GM12878 (cell line): ENCODE data around the gene STAM2. TPM values are rescaled to one million over a fixed set of nuclear protein-coding genes. Genes with fewer than 3 reads are reported as not detected.

Source experiments
- ATAC-seq: fragments of 200-7000 bp; cut with Tn5 transposase; 3 replicates; pipeline ENCODE4 v1.9.1; 2020; ENCODE audit warnings: mild to moderate bottlenecking, moderate library complexity
- BruUV-seq: library from RNA; stranded (reverse); fragments of 400-500 nt; replicated peaks from 2 replicates; lab custom pipeline; 2021; lab: Mats Ljungman, UMichigan
- CTCF ChIA-PET: fragments of 300-600 bp; sonication (Branson Sonifier 250); formaldehyde crosslinking; extraction: SDS; loops from one replicate; lab custom pipeline; 2021; ENCODE audit warnings: inconsistent platforms; lab: Yijun Ruan, JAX
- POLR2A ChIA-PET: fragments of 350-600 bp; formaldehyde crosslinking; extraction: SDS; loops from one replicate; lab custom pipeline; 2021; ENCODE audit warnings: inconsistent platforms; lab: Charles Lee
- RAD21 ChIA-PET: fragments of 300-600 bp; sonication (Branson Sonifier 250); formaldehyde crosslinking; loops from one replicate; lab custom pipeline; 2023; ENCODE audit warnings: antibody characterized with exemption; ENCODE audit not compliant: unreplicated experiment; lab: Charles Lee
- SMC1A ChIA-PET: fragments of 300-600 bp; sonication (Branson Sonifier 250); formaldehyde crosslinking; loops from one replicate; lab custom pipeline; 2023; ENCODE audit not compliant: unreplicated experiment, uncharacterized antibody; lab: Charles Lee
- DNase-seq: peaks from one replicate; pipeline ENCODE4 v3.0.0-alpha.2; 2011; ENCODE audit warnings: low read depth, low spot score
- FAIRE-seq: peaks from 3 replicates; lab custom pipeline; 2011; peaks lifted over from hg19 to GRCh38; lab: Jason Lieb, UNC
- H2AFZ ChIP-seq: 2 replicates; pipeline ENCODE4 v1.6.0; 2011; ENCODE audit warnings: low read depth, low read length, control low read depth; ENCODE audit not compliant: control insufficient read depth
- H3K27ac ChIP-seq: 2 replicates; pipeline ENCODE4 v1.5.1; 2011; ENCODE audit warnings: control low read depth; ENCODE audit not compliant: control insufficient read depth, insufficient read depth
- H3K27me3 ChIP-seq, 2 experiments: replicated peaks in 1 of 2; 2 replicates each; pipeline versions ENCODE4 v1.6.0 to v1.6.1; 2011; ENCODE audit warnings: low read length in 1 of 2; ENCODE audit not compliant: control insufficient read depth in 2 of 2, insufficient read depth in 2 of 2
- H3K36me3 ChIP-seq, 2 experiments: 2 replicates each; pipeline ENCODE4 v1.5.1; 2011; ENCODE audit warnings: low read length in 1 of 2; ENCODE audit not compliant: control insufficient read depth in 2 of 2, insufficient read depth in 2 of 2
- H3K4me1 ChIP-seq: 2 replicates; pipeline ENCODE4 v1.6.1; 2011; ENCODE audit warnings: mild to moderate bottlenecking, low read length, moderate library complexity, mixed read lengths; ENCODE audit not compliant: control insufficient read depth, insufficient read depth
- H3K4me2 ChIP-seq: 2 replicates; pipeline ENCODE4 v1.6.0; 2011; ENCODE audit warnings: control low read depth; ENCODE audit not compliant: control insufficient read depth, insufficient read depth
- H3K4me3 ChIP-seq: fragments of 200-600 bp; sonication (generic); 2 replicates; pipeline ENCODE4 v1.5.1; 2016
- H3K79me2 ChIP-seq: 2 replicates; pipeline ENCODE4 v1.6.0; 2011; ENCODE audit warnings: low read length; ENCODE audit not compliant: control insufficient read depth, insufficient read depth
- H3K9ac ChIP-seq: 2 replicates; pipeline ENCODE4 v1.8.0; 2011; ENCODE audit warnings: low read length, control low read depth, mixed read lengths; ENCODE audit not compliant: control insufficient read depth, insufficient read depth
- H3K9me3 ChIP-seq: replicated peaks from 3 replicates; pipeline ENCODE4 v1.5.1; 2011; ENCODE audit warnings: mild to moderate bottlenecking, low read length; ENCODE audit not compliant: control insufficient read depth, insufficient read depth
- H4K20me1 ChIP-seq: 2 replicates; pipeline ENCODE4 v1.6.0; 2011; ENCODE audit not compliant: control insufficient read depth, insufficient read depth
- CREB1 ChIP-seq: IDR thresholded peaks from 2 replicates; pipeline ENCODE4 v1.6.1; 2012; ENCODE audit warnings: low read depth, mild to moderate bottlenecking, inconsistent platforms
- HCFC1 ChIP-seq: fragments of 150-350 bp; IDR thresholded peaks from 2 replicates; pipeline ENCODE4 v1.6.1; 2014; ENCODE audit warnings: low read length
- STAT1 ChIP-seq: fragments of 450-650 bp; conservative IDR thresholded peaks from 2 replicates; pipeline ENCODE4 v1.6.1; 2014; ENCODE audit warnings: antibody characterized with exemption, mild to moderate bottlenecking
- SUZ12 ChIP-seq: fragments of 200-600 bp; sonication (generic); IDR thresholded peaks from one replicate; pipeline ENCODE4 v1.6.1; 2018; ENCODE audit warnings: antibody characterized with exemption, mild to moderate bottlenecking; ENCODE audit not compliant: unreplicated experiment
- ZBTB11 ChIP-seq: fragments of 450-650 bp; formaldehyde crosslinking; IDR thresholded peaks from 2 replicates; pipeline ENCODE4 v1.5.0; 2022; ENCODE audit warnings: mild to moderate bottlenecking, missing genetic modification characterization
- WGBS: methylation state at CpG from one replicate; pipeline ENCODE4 v1.1.6; 2016; ENCODE audit warnings: low lambda C conversion rate; ENCODE audit not compliant: insufficient replicate concordance, insufficient coverage; ENCODE audit errors: missing lambda C conversion rate; 5-methylcytosine and 5-hydroxymethylcytosine counted together
- in situ Hi-C: fragments of 300-500 bp; cut with MboI; formaldehyde crosslinking; loops from 9 replicates; pipeline ENCODE4 v1.14.3; 2018; ENCODE audit warnings: mixed read lengths
- intact Hi-C: fragments of 100-400 bp; cut with micrococcal nuclease; formaldehyde crosslinking; loops from one replicate; pipeline ENCODE4 v1.14.2; 2022; ENCODE audit not compliant: unreplicated experiment
- polyA plus RNA-seq, 11 experiments: library from polyadenylated mRNA; depleted of rRNA in 4 of 11; unstranded in 6 of 11; stranded (reverse) in 5 of 11; fragments of >200 nt; fragmentation: Nextera tagmentation in 4 of 11; fragmentation: Illumina TruSeq in 1 of 11; extraction: Ambion mirVana in 4 of 11; extraction: Trizol in 1 of 11; gene quantifications; 1 replicate in 1 of 11; 2 replicates in 10 of 11; pipeline versions ENCODE4 v1.2.1 to v1.2.3, GENCODE V29; 2011 to 2016; ENCODE audit warnings: inconsistent platforms in 2 of 11, missing spikeins in 2 of 11, low read depth in 1 of 11
- total RNA-seq, 4 experiments: library from RNA; depleted of rRNA in 3 of 4; stranded (reverse); fragments of >200 nt in 3 of 4; fragmentation: Illumina TruSeq in 1 of 4; extraction: Trizol in 1 of 4; gene quantifications; 2 replicates each; pipeline versions ENCODE4 v1.2.1 to v1.2.3, GENCODE V29; 2013 to 2021

The STAM2 gene
- total and polyA plus RNA-seq, 10 of the 15 experiments (the other 5 are each of a cell fraction or from before 2014, with no cell fraction given) = 4.4 to 21.6 (median 16.2) TPM

DNA sequence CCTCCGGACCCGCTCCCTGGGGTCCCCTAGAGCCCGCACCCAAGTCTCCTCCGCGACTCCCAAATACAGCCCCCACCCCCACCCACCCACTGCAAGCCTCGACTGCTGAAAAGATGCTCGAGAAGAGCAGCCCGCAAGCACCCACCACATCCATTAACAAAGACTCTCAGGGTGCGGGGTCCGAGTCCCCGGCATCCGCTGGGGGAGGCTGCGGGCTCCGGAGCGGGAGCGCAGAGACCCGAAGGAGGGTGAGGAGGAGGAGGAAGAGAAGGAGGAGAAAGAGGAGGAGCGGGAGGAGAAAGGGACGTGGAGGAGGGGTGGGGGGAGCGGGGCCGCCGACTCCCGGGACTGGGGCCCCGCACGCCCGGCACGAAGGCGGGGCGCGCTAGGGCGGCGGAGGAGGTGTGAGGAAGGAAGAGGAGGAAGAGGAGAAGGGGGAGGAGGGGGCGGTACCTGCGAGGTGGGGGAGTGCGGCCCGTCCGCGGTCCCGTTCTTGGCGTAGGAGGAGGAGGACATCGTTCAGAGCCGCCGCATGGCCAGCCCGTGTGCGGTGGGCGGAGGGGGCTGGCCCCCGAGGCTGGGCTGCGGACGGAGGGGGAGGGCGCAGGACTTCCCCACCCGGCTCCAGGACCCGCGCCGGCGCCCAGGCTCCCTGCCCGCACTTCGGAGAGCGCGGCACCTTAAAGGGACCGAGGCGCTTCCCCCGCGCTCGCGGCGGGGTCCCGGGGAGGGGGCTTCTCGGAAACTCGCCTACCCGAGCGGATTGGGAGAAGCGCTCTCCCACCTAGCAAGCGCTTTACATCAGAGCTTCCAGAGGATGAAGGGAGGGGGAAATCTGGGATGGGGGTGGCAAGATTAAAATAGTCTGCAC is 76.8 kb downstream of the STAM2 start, which contains the start of gene CACNB4 (continued):
- no peak for TF ChIP-seq ZBTB11 (CRISPR knock-in tag)

DNA sequence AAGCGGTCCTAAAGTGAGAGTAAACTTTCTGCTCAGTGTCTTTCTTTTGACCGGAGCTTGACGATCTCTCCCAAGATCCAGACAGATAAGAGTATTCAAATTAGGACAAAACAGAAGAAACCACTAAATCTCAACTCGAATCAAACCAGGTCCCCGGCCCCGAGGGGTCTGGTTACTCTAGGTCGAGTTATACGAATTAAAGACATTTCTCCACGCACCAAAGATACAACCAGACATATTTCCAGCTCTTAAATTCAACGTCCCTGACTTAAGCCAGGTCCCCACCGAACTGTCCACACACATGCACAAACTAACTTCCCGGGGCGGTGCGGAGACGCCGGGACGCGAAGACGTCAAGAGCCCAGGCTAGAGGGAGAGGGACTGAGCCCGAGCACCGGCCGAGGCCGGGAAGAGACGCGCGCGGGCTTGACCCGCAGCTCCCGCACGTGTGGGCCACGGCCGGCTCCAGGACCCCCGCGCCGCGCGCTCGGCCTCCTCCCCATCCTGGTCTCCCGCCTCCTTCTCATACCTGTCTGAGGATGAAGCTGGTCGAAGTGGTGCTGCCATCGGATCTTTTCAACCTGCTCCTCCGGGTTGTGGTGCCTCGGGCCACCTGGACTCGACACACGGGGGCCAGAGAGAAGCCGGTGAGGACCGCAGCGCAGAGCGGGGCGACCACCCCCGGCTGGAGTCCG is 77.6 kb downstream of the STAM2 start:
- no TSS peak for BruUV-seq
- H3K9me3 ChIP-seq = no peaks in the 10 kb centered on the region
- peak overlapping the region; percentile 76 for H3K4me3 ChIP-seq
- in situ Hi-C loops (no loop called here), intact Hi-C loops (no loop called here)
- peak overlapping the region; percentile 79; the same call in 1 of the 2 replicates for H2AFZ ChIP-seq
- DNase-seq = no peak
- no peaks in the 10 kb centered on the region for H4K20me1 ChIP-seq
- no peaks in the 10 kb centered on the region for H3K36me3 ChIP-seq
- H3K4me1 ChIP-seq = peaks cover 8% of the 10 kb centered on the region
- RAD21 ChIA-PET = interaction anchor here (0.5 kb wide), 1 partner anchor 467 kb away, joined by 3 read pairs; no protein-coding TSS in a partner anchor
- CTCF ChIA-PET = interaction anchor here (2.0 kb wide), 1 partner anchor 74 kb away, joined by 4 read pairs; no protein-coding TSS in a partner anchor
- H3K79me2 ChIP-seq = 0 out of 2 replicates have a peak, but pooled peaks cover 5% of the 10 kb centered on the region
- H3K4me2 ChIP-seq = peak overlapping the region; percentile 94
- no peak for FAIRE-seq
- POLR2A ChIA-PET = no interaction called here
- WGBS = 3% methylated on average over 52 of the region's 52 CpGs
- TF ChIP-seq SUZ12 (peak; percentile 14), STAT1 (no peak), HCFC1 (no peak), CREB1 (no peak)
- SMC1A ChIA-PET = interaction anchor here (0.6 to 1.0 kb wide), 3 partner anchors 8 to 51 kb away, joined by 3 read pairs; no protein-coding TSS in a partner anchor
- peaks cover 5% of the 10 kb centered on the region in 2 experiments; a peak in 2 of 4 replicates for H3K27me3 ChIP-seq
- no peak overlapping the region for H3K27ac ChIP-seq
- H3K9ac ChIP-seq = no peak overlapping the region
- ATAC-seq = peak; percentile 65
